Measurements from ENCODE around the gene POLR3C. TPM values are rescaled to one million over a fixed set of nuclear protein-coding genes. Genes with fewer than 3 reads are reported as not detected.
"Not testable (repeated sequence)": the region's sequence is repeated elsewhere in the genome, so short reads cannot be mapped to it uniquely, and the experiment has no call there.

Gene POLR3C
- polyA plus RNA-seq, 1 donor: 26.1 TPM

DNA sequence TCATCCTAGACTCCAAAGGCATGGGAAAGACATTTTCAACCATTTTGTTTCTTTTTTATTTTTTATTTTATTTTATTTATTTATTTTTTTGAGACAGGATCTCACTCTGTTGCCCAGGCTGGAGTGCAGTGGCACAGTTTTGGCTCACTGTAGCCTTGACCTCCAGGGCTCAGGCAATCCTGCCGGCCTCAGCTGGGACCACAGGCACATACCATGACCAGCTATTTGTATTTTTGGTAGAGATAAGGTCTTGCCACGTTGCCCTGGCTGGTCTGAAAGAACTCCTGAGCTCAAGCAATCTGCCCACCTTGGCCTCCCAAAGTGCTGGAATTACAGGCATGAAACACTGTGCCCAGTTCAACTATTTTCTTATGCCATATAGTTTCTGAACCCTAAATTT lies 32.1 kb upstream of the POLR3C start:
- H3K27ac ChIP-seq (ENCODE audit: low read length); H3K4me3 ChIP-seq (ENCODE audit: low read length); DNase-seq; H3K27me3 ChIP-seq (ENCODE audit: control insufficient read depth, insufficient read depth, low read length); H3K4me1 ChIP-seq (ENCODE audit: control insufficient read depth, insufficient read depth, low read length); H3K36me3 ChIP-seq (ENCODE audit: control insufficient read depth, insufficient read depth, low read length); H3K9me3 ChIP-seq (ENCODE audit: control insufficient read depth, low read depth, low read length): not testable (repeated sequence)
- no CpG with 5 or more reads among the region's 2 CpGs for WGBS (ENCODE audit: insufficient coverage, low lambda C conversion rate)

DNA sequence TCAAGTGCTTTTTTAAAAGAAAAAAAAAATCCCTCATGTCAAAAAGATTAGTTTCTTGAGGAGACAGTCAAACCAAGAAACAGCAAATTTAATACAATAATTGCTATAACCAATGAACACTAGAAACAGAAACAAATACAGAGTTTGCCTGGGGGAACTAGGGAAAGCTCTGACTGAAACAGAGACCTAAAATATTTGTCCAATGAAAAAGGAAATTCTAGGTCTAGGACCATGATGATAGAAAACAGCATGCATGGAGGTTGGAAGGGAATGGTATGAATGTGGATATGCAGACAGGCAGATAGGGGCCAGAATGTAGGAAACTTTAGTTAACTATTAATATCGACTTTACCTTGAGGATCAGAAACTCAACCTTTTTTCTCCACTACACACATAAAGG lies 31.5 kb upstream of the POLR3C start:
- Histone ChIP-seq H3K36me3 (ENCODE audit: control insufficient read depth, insufficient read depth, low read length) (peaks cover 5% of the 10 kb centered on the region), H3K27me3 (ENCODE audit: control insufficient read depth, insufficient read depth, low read length) (no peaks in the 10 kb centered on the region), H3K9me3 (ENCODE audit: control insufficient read depth, low read depth, low read length) (peaks cover 6% of the 10 kb centered on the region), H3K27ac (ENCODE audit: low read length) (no peak overlapping the region), H3K4me1 (ENCODE audit: control insufficient read depth, insufficient read depth, low read length) (no peaks in the 10 kb centered on the region), H3K4me3 (ENCODE audit: low read length) (no peak overlapping the region)
- DNase-seq: no peak
- WGBS (ENCODE audit: insufficient coverage, low lambda C conversion rate): 100% methylated on average over 1 of the region's 1 CpG

DNA sequence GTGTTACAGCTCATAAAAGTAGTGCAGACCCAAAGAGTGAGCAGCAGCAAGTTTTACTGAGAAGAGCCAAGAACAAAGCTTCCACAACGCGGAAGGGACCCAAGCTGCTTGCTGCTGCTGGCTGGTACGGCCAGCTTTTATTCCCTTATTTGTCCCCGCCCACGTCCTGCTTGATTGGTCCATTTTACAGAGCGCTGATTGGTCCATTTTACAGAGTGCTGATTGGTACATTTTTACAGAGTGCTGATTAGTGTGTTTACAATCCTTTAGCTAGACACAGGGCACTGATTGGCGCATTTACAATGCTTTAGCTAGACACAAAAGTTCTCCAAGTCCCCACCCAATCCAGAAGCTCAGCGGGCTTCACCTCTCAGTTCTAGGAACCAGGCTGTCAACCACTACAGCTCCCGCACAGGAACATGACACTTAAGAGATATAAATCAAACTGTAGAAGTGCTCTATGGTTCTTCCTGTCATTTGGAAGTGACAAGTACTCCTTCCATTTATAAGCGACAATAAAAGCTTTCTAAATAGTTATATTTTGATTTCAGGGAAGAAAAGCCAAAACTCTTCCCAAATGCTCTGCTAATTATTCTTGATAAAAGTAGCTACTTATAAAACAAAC lies 28.6 kb upstream of the POLR3C start:
- H3K27me3 ChIP-seq (ENCODE audit: control insufficient read depth, insufficient read depth, low read length): no peaks in the 10 kb centered on the region
- no peaks in the 10 kb centered on the region for H3K4me1 ChIP-seq (ENCODE audit: control insufficient read depth, insufficient read depth, low read length)
- peaks cover 6% of the 10 kb centered on the region for H3K9me3 ChIP-seq (ENCODE audit: control insufficient read depth, low read depth, low read length)
- no peak overlapping the region for H3K27ac ChIP-seq (ENCODE audit: low read length)
- H3K4me3 ChIP-seq (ENCODE audit: low read length): no peak overlapping the region
- peaks cover 2% of the 10 kb centered on the region for H3K36me3 ChIP-seq (ENCODE audit: control insufficient read depth, insufficient read depth, low read length)
- no peak for DNase-seq
- 100% methylated on average over 1 of the region's 10 CpGs for WGBS (ENCODE audit: insufficient coverage, low lambda C conversion rate)

DNA sequence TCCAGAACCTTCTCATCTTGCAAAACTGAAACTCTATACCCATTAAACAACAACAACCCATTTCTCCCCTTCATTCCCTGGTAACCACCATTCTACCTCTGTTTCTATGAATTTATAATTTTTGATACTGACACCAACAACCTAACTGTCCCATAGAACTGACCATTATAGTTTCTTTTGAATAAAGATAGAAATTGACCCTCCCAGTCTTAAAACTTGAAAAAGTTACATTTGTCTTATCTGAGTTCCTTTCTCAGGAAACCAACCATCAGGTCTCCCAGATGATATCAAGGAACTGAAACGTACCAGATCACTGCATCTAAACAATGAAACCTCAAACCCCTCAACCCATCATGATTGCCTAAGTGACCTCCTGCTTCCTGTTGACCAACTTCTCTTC lies 27.2 kb upstream of the POLR3C start:
- no peaks in the 10 kb centered on the region for H3K4me1 ChIP-seq (ENCODE audit: control insufficient read depth, insufficient read depth, low read length)
- DNase-seq: no peak
- no peaks in the 10 kb centered on the region for H3K27me3 ChIP-seq (ENCODE audit: control insufficient read depth, insufficient read depth, low read length)
- H3K27ac ChIP-seq (ENCODE audit: low read length): no peak overlapping the region
- no peak overlapping the region for H3K4me3 ChIP-seq (ENCODE audit: low read length)
- H3K36me3 ChIP-seq (ENCODE audit: control insufficient read depth, insufficient read depth, low read length): peaks cover 2% of the 10 kb centered on the region
- H3K9me3 ChIP-seq (ENCODE audit: control insufficient read depth, low read depth, low read length): peaks cover 6% of the 10 kb centered on the region
- WGBS (ENCODE audit: insufficient coverage, low lambda C conversion rate): no CpG with 5 or more reads among the region's 1 CpG

DNA sequence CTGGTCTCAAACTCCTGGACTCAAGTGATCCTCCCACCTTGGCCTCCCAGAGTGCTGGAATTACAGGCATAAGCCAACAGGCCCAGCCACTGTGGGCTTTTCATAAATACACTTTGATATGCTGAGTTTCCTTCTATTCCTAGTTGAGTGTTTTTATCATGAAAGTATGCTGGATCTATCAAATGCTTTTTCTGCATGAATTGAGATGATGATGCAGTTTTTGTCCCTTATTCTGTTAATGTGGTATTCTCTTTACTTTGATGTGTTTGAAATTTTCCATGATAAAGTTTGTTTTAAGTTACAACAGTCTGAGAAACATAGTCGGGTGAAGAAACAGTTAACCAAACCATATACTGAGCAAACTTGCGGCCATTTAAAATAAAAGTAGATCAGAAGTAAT lies 24.2 kb upstream of the POLR3C start:
- Histone ChIP-seq H3K27ac (ENCODE audit: low read length) (no peak overlapping the region), H3K9me3 (ENCODE audit: control insufficient read depth, low read depth, low read length) (peaks cover 6% of the 10 kb centered on the region), H3K27me3 (ENCODE audit: control insufficient read depth, insufficient read depth, low read length) (no peaks in the 10 kb centered on the region), H3K4me1 (ENCODE audit: control insufficient read depth, insufficient read depth, low read length) (no peaks in the 10 kb centered on the region), H3K36me3 (ENCODE audit: control insufficient read depth, insufficient read depth, low read length) (no peaks in the 10 kb centered on the region), H3K4me3 (ENCODE audit: low read length) (no peak overlapping the region)
- WGBS (ENCODE audit: insufficient coverage, low lambda C conversion rate): no CpG with 5 or more reads among the region's 2 CpGs
- no peak for DNase-seq

DNA sequence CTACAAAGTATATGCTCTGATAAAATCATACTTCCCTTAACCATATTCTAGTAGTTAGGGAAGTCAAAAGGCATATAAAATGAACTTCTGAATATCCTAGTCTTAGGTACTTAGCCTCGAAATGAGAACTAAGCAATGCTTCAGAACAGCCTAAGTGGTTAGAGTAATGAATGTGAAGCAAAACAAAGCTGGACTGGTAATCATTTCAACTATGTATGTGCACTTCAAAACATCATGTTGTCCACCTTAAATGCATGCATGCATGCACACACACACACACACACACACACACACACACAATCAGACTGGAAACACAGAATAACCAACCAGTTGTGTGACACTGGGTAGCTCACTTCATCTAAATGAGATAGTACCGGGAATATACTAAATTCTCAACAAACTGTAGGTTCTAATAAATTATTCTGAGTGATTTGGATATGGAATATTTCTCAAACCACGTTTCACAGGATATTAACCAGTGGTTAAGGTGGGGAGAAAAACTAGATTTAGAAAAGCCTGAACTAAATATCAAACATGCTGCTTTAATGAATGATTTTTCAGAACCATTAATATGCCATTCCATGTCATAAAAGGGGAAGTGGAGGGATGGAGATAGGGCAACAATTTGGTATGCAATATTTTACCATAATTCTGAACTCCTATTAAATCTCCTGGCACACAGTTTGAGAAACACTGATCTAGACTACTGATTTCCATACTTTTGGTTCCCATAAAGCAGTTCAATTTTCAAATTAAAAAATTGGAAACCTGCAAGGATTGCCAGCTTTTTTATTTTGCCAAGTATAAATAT lies 19.6 kb upstream of the POLR3C start:
- Histone ChIP-seq H3K9me3 (ENCODE audit: control insufficient read depth, low read depth, low read length) (no peaks in the 10 kb centered on the region), H3K4me1 (ENCODE audit: control insufficient read depth, insufficient read depth, low read length) (no peaks in the 10 kb centered on the region), H3K36me3 (ENCODE audit: control insufficient read depth, insufficient read depth, low read length) (peaks cover 4% of the 10 kb centered on the region), H3K27ac (ENCODE audit: low read length) (no peak overlapping the region), H3K4me3 (ENCODE audit: low read length) (no peak overlapping the region), H3K27me3 (ENCODE audit: control insufficient read depth, insufficient read depth, low read length) (no peaks in the 10 kb centered on the region)
- WGBS (ENCODE audit: insufficient coverage, low lambda C conversion rate): 80% methylated on average over 1 of the region's 3 CpGs
- DNase-seq: no peak

DNA sequence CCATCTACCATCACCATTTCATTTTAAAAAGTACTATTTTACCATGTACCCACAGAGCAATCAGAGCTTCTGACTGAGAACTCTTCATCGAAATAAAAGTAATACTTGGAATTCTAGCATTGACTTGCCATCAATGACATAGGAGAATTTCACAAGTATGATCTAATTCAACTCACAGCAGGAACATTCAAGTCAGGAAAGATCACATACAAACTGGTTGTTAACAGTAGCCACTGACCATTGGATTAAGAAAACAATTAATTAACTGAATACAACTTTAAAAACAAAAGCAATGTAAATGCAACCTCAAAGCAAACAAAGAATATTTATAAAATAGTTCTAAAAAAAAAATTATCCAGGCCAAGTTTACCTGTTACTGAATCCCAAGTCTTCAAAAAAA lies 18.9 kb upstream of the POLR3C start:
- DNase-seq: no peak
- Histone ChIP-seq H3K27ac (ENCODE audit: low read length) (no peak overlapping the region), H3K36me3 (ENCODE audit: control insufficient read depth, insufficient read depth, low read length) (peaks cover 4% of the 10 kb centered on the region), H3K9me3 (ENCODE audit: control insufficient read depth, low read depth, low read length) (no peaks in the 10 kb centered on the region), H3K27me3 (ENCODE audit: control insufficient read depth, insufficient read depth, low read length) (no peaks in the 10 kb centered on the region), H3K4me3 (ENCODE audit: low read length) (no peak overlapping the region), H3K4me1 (ENCODE audit: control insufficient read depth, insufficient read depth, low read length) (no peaks in the 10 kb centered on the region)
- whole genome bisulfite sequencing (ENCODE audit: insufficient coverage, low lambda C conversion rate): no CpG with 5 or more reads among the region's 1 CpG

DNA sequence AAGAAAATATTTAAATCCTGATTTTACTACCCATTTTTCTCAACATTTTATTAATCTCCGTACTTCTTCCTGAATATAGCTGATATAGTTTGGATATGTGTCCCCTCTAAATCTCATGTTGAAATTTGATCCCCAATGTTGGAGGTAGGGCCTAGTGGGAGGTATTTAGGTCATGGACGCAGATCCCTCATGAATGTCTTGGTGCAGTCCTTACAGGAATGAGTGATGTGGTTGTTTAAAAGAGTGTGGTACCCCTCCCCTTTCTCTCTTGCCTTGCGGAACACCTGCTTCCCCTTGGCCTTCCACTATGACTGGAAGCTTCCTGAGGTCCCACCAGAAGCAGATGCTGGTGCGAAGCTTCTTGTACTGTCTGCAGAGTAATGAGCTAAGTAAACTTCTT lies 17.6 kb upstream of the POLR3C start:
- DNase-seq: no peak
- no peaks in the 10 kb centered on the region for H3K27me3 ChIP-seq (ENCODE audit: control insufficient read depth, insufficient read depth, low read length)
- no CpG with 5 or more reads among the region's 4 CpGs for WGBS (ENCODE audit: insufficient coverage, low lambda C conversion rate)
- no peaks in the 10 kb centered on the region for H3K4me1 ChIP-seq (ENCODE audit: control insufficient read depth, insufficient read depth, low read length)
- no peaks in the 10 kb centered on the region for H3K9me3 ChIP-seq (ENCODE audit: control insufficient read depth, low read depth, low read length)
- peaks cover 4% of the 10 kb centered on the region for H3K36me3 ChIP-seq (ENCODE audit: control insufficient read depth, insufficient read depth, low read length)
- H3K4me3 ChIP-seq (ENCODE audit: low read length): no peak overlapping the region
- no peak overlapping the region for H3K27ac ChIP-seq (ENCODE audit: low read length)

DNA sequence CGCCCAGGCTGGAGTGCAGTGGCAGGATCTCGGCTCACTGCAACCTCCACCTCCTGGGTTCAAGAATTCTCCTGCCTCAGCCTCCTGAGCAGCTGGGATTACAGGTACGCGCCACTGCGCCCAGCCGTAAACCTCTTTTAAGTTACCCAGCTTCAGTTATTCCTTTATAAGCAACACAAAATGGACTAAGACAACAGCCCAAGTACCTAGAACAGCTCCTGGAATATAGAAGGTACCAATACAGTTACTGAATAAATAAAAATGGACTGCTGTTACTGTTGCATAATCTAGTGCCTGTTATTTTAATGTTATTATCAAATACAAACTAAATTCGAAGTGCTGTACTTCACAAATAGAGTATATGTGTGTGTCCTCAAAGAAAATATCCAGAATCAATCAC lies 17.2 kb upstream of the POLR3C start:
- Histone ChIP-seq H3K4me1 (ENCODE audit: control insufficient read depth, insufficient read depth, low read length) (no peaks in the 10 kb centered on the region), H3K36me3 (ENCODE audit: control insufficient read depth, insufficient read depth, low read length) (peaks cover 4% of the 10 kb centered on the region), H3K27me3 (ENCODE audit: control insufficient read depth, insufficient read depth, low read length) (no peaks in the 10 kb centered on the region), H3K4me3 (ENCODE audit: low read length) (no peak overlapping the region), H3K27ac (ENCODE audit: low read length) (no peak overlapping the region), H3K9me3 (ENCODE audit: control insufficient read depth, low read depth, low read length) (no peaks in the 10 kb centered on the region)
- DNase-seq: no peak
- WGBS (ENCODE audit: insufficient coverage, low lambda C conversion rate): 100% methylated on average over 5 of the region's 7 CpGs

DNA sequence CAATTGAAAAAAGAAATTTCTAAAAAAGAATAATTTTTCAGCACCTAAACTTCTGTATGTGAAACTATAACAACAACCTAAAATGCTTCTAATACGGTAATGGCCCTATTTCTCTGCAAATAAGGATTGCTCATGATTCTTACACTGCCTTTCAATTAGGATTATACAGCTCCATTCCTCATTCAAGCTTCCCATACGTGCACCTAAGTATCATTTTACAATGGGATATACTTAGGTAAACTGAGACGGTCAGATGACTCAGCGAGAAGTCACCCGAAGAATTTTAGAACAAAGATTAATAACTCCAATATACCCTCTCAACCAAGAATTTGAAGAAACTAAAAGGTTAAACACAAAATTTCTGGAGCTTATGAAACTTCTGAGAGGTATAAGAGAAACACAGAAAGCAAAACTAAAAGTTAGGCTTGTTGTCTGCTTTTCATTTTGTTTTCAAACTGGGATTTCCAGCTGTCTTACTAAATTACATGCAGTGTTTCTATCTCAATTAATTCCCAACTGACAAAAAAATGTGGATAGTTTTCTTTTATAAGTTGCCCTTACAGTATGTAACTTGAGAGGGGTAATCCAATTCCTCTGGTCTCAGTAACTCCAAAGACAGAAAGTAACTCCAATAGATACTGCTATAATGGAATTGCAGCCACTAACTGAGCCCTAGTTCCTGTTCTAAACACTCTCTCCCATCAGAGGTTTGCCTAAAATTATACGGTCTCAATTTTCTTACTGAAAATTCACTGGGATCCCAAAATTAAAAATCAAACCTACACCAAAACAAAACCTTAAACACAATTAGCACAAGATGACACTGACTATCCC lies 10.8 kb upstream of the POLR3C start:
- not testable (repeated sequence) for H3K27ac ChIP-seq (ENCODE audit: low read length); H3K4me3 ChIP-seq (ENCODE audit: low read length); H3K4me1 ChIP-seq (ENCODE audit: control insufficient read depth, insufficient read depth, low read length); DNase-seq; H3K27me3 ChIP-seq (ENCODE audit: control insufficient read depth, insufficient read depth, low read length); H3K36me3 ChIP-seq (ENCODE audit: control insufficient read depth, insufficient read depth, low read length); H3K9me3 ChIP-seq (ENCODE audit: control insufficient read depth, low read depth, low read length)
- WGBS (ENCODE audit: insufficient coverage, low lambda C conversion rate): no CpG with 5 or more reads among the region's 6 CpGs
